Measurements from ENCODE around the gene SERINC1. TPM values are rescaled to one million over a fixed set of nuclear protein-coding genes. Genes with fewer than 3 reads are reported as not detected.

SERINC1 gene
- total and polyA plus RNA-seq, 2 of the 4 experiments (the other 2 are of a cell fraction): 79.8 to 123 TPM

- no peak overlapping the region for H2BK5ac ChIP-seq (ENCODE audit: low read depth, low read length, poor library complexity, severe bottlenecking)
- ATAC-seq (ENCODE audit: low read depth) (no peak), DNase-seq (no peak)
- CTCF ChIA-PET: interaction anchor here (0.6 to 1.5 kb wide), 4 partner anchors 10 to 70 kb away, joined by 3 to 4 read pairs (median 3); no protein-coding TSS in a partner anchor
- no peak overlapping the region for H4K8ac ChIP-seq (ENCODE audit: low read depth in 2 of 2, low read length in 2 of 2)
- peaks cover 8% of the 10 kb centered on the region for H3K36me3 ChIP-seq (ENCODE audit: control insufficient read depth, insufficient read depth, low read length)
- H2BK120ac ChIP-seq (ENCODE audit: low read depth, low read length): no peak overlapping the region
- intact Hi-C loops (cut with micrococcal nuclease) (no loop called here), dilution Hi-C loops (cut with HindIII; ENCODE audit: low sequenced_read_pairs, unreplicated experiment) (no loop called here), in situ Hi-C loops (cut with MboI; ENCODE audit: low sequenced_read_pairs) (no loop called here)
- no peaks in the 10 kb centered on the region for H3K9me3 ChIP-seq (ENCODE audit: control insufficient read depth, insufficient read depth, low read length)
- POLR2A ChIA-PET (ENCODE audit: unreplicated experiment): no interaction called here
- no peak overlapping the region for H3K23ac ChIP-seq (ENCODE audit: low read depth, low read length)
- H4K20me1 ChIP-seq (ENCODE audit: insufficient read depth, low read length): no peaks in the 10 kb centered on the region
- H3K9ac ChIP-seq (ENCODE audit: low read depth, low read length): no peak overlapping the region
- no peak overlapping the region for H3K14ac ChIP-seq (replicated peaks; ENCODE audit: low read depth, low read length)
- WGBS, 2 experiments (ENCODE audit: extremely low coverage in 2 of 2, insufficient read length in 1 of 2): no CpG with 5 or more reads among the region's 1 CpG
- TF ChIP-seq MAZ (IDR thresholded peaks at IDR 0.05; ENCODE audit: borderline replicate concordance, low read depth, low read length) (no peak), CEBPB (IDR thresholded peaks at IDR 0.05; ENCODE audit: low read depth, low read length) (no peak), NFE2L2 (IDR thresholded peaks at IDR 0.05; ENCODE audit: low read depth, low read length) (no peak), MAFK (IDR thresholded peaks at IDR 0.05; ENCODE audit: low read depth, low read length) (no peak), CHD1 (IDR thresholded peaks at IDR 0.05; ENCODE audit: low read depth, low read length) (no peak), POLR2A (IDR thresholded peaks at IDR 0.05; ENCODE audit: low read depth, low read length) (no peak), SMC3 (IDR thresholded peaks at IDR 0.05; ENCODE audit: low read depth, low read length) (no peak)
- TF ChIP-seq, protein P1, sequence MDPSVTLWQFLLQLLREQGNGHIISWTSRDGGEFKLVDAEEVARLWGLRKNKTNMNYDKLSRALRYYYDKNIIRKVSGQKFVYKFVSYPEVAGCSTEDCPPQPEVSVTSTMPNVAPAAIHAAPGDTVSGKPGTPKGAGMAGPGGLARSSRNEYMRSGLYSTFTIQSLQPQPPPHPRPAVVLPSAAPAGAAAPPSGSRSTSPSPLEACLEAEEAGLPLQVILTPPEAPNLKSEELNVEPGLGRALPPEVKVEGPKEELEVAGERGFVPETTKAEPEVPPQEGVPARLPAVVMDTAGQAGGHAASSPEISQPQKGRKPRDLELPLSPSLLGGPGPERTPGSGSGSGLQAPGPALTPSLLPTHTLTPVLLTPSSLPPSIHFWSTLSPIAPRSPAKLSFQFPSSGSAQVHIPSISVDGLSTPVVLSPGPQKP (IDR thresholded peaks at IDR 0.05; ENCODE audit: borderline replicate concordance, low read depth, low read length): no peak
- TF ChIP-seq, protein P2, sequence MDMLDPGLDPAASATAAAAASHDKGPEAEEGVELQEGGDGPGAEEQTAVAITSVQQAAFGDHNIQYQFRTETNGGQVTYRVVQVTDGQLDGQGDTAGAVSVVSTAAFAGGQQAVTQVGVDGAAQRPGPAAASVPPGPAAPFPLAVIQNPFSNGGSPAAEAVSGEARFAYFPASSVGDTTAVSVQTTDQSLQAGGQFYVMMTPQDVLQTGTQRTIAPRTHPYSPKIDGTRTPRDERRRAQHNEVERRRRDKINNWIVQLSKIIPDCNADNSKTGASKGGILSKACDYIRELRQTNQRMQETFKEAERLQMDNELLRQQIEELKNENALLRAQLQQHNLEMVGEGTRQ (IDR thresholded peaks at IDR 0.05; ENCODE audit: low read depth, low read length): no peak
- TF ChIP-seq, protein P3, sequence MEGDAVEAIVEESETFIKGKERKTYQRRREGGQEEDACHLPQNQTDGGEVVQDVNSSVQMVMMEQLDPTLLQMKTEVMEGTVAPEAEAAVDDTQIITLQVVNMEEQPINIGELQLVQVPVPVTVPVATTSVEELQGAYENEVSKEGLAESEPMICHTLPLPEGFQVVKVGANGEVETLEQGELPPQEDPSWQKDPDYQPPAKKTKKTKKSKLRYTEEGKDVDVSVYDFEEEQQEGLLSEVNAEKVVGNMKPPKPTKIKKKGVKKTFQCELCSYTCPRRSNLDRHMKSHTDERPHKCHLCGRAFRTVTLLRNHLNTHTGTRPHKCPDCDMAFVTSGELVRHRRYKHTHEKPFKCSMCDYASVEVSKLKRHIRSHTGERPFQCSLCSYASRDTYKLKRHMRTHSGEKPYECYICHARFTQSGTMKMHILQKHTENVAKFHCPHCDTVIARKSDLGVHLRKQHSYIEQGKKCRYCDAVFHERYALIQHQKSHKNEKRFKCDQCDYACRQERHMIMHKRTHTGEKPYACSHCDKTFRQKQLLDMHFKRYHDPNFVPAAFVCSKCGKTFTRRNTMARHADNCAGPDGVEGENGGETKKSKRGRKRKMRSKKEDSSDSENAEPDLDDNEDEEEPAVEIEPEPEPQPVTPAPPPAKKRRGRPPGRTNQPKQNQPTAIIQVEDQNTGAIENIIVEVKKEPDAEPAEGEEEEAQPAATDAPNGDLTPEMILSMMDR (conservative IDR thresholded peaks at IDR 0.05; ENCODE audit: low read depth, low read length): no peak
- H3K4me3 ChIP-seq (ENCODE audit: insufficient read depth, low read depth, low read length): no peak overlapping the region
- H3K27me3 ChIP-seq (ENCODE audit: control insufficient read depth, insufficient read depth, low read length): no peaks in the 10 kb centered on the region
- no peak overlapping the region for H3K18ac ChIP-seq (ENCODE audit: low read depth, low read length)
- BruUV-seq (replicated peaks): no TSS peak
- H3K27ac ChIP-seq (ENCODE audit: insufficient read depth, low read length): no peak overlapping the region
- H3K9me1 ChIP-seq (ENCODE audit: insufficient read depth, low read length): no peaks in the 10 kb centered on the region
- no peak overlapping the region for H2BK20ac ChIP-seq (ENCODE audit: low read depth, low read length)
- no peak overlapping the region for H2AK9ac ChIP-seq (replicated peaks; ENCODE audit: low read depth, low read length, poor library complexity)
- no peak overlapping the region for H4K5ac ChIP-seq (ENCODE audit: low read depth, low read length)
- no peak overlapping the region for H3K4ac ChIP-seq (ENCODE audit: low read depth, low read length)
- H2AFZ ChIP-seq (replicated peaks; ENCODE audit: low read length, poor library complexity): no peak overlapping the region
- H2AK5ac ChIP-seq (ENCODE audit: low read depth, low read length): no peak overlapping the region
- H3K4me1 ChIP-seq (ENCODE audit: control insufficient read depth, insufficient read depth, low read length): 0 out of 2 replicates have a peak, but pooled peaks cover 2% of the 10 kb centered on the region
- no peak overlapping the region for H3K4me2 ChIP-seq (ENCODE audit: low read depth, low read length)
- no peak overlapping the region for H3K56ac ChIP-seq (ENCODE audit: extremely low read depth, insufficient read depth, low read length)
- H4K91ac ChIP-seq (ENCODE audit: insufficient read depth, low read depth, low read length): no peak overlapping the region
- H2BK15ac ChIP-seq (ENCODE audit: low read depth, low read length): no peak overlapping the region
- H3K79me1 ChIP-seq (ENCODE audit: low read depth in 1 of 2, low read length in 2 of 2): peaks cover 0 to 3% of the 10 kb centered on the region in 2 experiments; a peak in 1 of 4 replicates
Measured at GRCh38 chr6:122422614-122423267, 48.9 kb downstream of the SERINC1 start.
